Body of pancreas (tissue), 4 donors: ENCODE measurements around the gene FJX1. TPM values are rescaled to one million over a fixed set of nuclear protein-coding genes. Genes with fewer than 3 reads are reported as not detected.

Experiments used
- ATAC-seq: fragments of 150-250 bp; one replicate; pipeline ENCODE4 v1.9.1; 2016
- DNase-seq, 4 donors: peaks; one replicate each; pipeline ENCODE4 v3.0.0-alpha.2; 2019
- H3K27ac ChIP-seq, 4 donors: fragments of 200-600 bp; sonication (generic); 1 replicate in 3 of 4; 2 replicates in 1 of 4; pipeline versions ENCODE4 v1.5.1 to v1.6.1; 2016 to 2019; ENCODE audit warnings: mild to moderate bottlenecking in 1 of 4, mixed read lengths in 1 of 4, moderate library complexity in 1 of 4
- H3K27me3 ChIP-seq, 2 donors: fragments of 200-600 bp; sonication (generic); one replicate each; pipeline ENCODE4 v1.6.0; 2016; ENCODE audit warnings: mild to moderate bottlenecking in 1 of 2
- H3K36me3 ChIP-seq, 2 donors: fragments of 200-600 bp; sonication (generic); replicated peaks in 1 of 2; 2 replicates each; pipeline ENCODE4 v1.5.1; 2016; ENCODE audit warnings: low read depth in 2 of 2; ENCODE audit not compliant: insufficient read depth in 1 of 2
- H3K4me1 ChIP-seq: fragments of 200-600 bp; sonication (generic); one replicate; pipeline ENCODE4 v1.6.0; 2016
- H3K4me3 ChIP-seq, 2 donors: fragments of 200-600 bp; sonication (generic); 1 replicate in 1 of 2; 2 replicates in 1 of 2; pipeline ENCODE4 v1.5.1; 2016 to 2019
- H3K9me3 ChIP-seq, 3 donors: fragments of 200-600 bp; sonication (generic); 1 replicate in 2 of 3; 2 replicates in 1 of 3; pipeline ENCODE4 v1.5.1; 2016
- POLR2A ChIP-seq, 3 donors: fragments of 450-650 bp; IDR thresholded peaks; one replicate each; pipeline ENCODE4 v1.6.1; 2016; ENCODE audit warnings: antibody characterized with exemption in 3 of 3, mild to moderate bottlenecking in 2 of 3
- WGBS, 2 donors: methylation state at CpG; one replicate each; pipeline ENCODE4 v1.1.5; 2017; 5-methylcytosine and 5-hydroxymethylcytosine counted together
- intact Hi-C: fragments of 100-400 bp; cut with DNase I; formaldehyde crosslinking; loops from one replicate; pipeline ENCODE4 v1.15.1; 2023
- total RNA-seq, 2 donors: library from RNA; depleted of rRNA; stranded (reverse); fragments of >200 nt; gene quantifications; one replicate each; pipeline ENCODE4 v1.1.0, GENCODE V29; 2016
- TF ChIP-seq, protein P1 (sequence below), 7 experiments: fragments of 450-650 bp in 4 of 7; fragments of 200-600 bp in 3 of 7; sonication (generic) in 3 of 7; IDR thresholded peaks; one replicate each; pipeline ENCODE4 v1.5.1; 2016 to 2019; ENCODE audit warnings: antibody characterized with exemption in 7 of 7

The FJX1 gene
- total RNA-seq, 2 donors from 2014 or later = 4.2 to 17.1 TPM

- Histone ChIP-seq H3K27me3 (no peaks in the 10 kb centered on the region), H3K9me3 (no peaks in the 10 kb centered on the region), H3K27ac (peak overlapping the region in 1 of 4 donors; percentile 13), H3K36me3 (no peaks in the 10 kb centered on the region), H3K4me1 (no peaks in the 10 kb centered on the region), H3K4me3 (no peak overlapping the region)
- intact Hi-C loops = no loop called here
- WGBS, 2 donors = 71 to 86% methylated on average over 3 of the region's 3 CpGs
- ATAC-seq (no peak), DNase-seq (no peak)
- TF ChIP-seq POLR2A (IDR thresholded peaks at IDR 0.05) = no peak
- TF ChIP-seq, protein P1, sequence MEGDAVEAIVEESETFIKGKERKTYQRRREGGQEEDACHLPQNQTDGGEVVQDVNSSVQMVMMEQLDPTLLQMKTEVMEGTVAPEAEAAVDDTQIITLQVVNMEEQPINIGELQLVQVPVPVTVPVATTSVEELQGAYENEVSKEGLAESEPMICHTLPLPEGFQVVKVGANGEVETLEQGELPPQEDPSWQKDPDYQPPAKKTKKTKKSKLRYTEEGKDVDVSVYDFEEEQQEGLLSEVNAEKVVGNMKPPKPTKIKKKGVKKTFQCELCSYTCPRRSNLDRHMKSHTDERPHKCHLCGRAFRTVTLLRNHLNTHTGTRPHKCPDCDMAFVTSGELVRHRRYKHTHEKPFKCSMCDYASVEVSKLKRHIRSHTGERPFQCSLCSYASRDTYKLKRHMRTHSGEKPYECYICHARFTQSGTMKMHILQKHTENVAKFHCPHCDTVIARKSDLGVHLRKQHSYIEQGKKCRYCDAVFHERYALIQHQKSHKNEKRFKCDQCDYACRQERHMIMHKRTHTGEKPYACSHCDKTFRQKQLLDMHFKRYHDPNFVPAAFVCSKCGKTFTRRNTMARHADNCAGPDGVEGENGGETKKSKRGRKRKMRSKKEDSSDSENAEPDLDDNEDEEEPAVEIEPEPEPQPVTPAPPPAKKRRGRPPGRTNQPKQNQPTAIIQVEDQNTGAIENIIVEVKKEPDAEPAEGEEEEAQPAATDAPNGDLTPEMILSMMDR (IDR thresholded peaks at IDR 0.05) = no peak
Observed at GRCh38 chr11:35586222-35586621, 32.0 kb upstream of the FJX1 start.

DNA sequence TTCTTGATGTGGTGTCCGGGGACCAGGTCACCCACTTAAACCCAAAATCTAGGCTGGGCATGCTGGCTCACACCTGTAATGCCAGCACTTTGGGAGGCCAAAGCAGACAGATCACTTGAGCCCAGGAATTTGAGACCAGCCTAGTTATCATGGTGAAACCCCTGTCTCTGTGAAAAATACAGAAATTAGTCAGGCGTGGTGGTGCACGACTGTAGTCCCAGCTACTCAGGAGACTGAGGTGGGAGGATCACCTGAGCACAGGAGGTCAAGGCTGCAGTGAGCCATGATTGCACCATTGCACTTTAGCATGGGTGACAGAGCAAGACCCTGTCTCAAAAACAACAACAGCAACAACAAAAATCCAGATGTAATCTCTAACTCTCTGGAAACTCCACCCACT, 30.3 kb upstream of the FJX1 start:
- no peaks in the 10 kb centered on the region for H3K9me3 ChIP-seq
- H3K27me3 ChIP-seq = no peaks in the 10 kb centered on the region
- intact Hi-C loops = no loop called here
- WGBS, 2 donors = 78 to 79% methylated on average over 3 of the region's 3 CpGs
- ATAC-seq (no peak), DNase-seq (no peak)
- H3K36me3 ChIP-seq = no peaks in the 10 kb centered on the region
- no peaks in the 10 kb centered on the region for H3K4me1 ChIP-seq
- no peak overlapping the region for H3K27ac ChIP-seq
- TF ChIP-seq, protein P1 (IDR thresholded peaks at IDR 0.05) = no peak
- no peak for TF ChIP-seq POLR2A (IDR thresholded peaks at IDR 0.05)
- no peak overlapping the region for H3K4me3 ChIP-seq

DNA sequence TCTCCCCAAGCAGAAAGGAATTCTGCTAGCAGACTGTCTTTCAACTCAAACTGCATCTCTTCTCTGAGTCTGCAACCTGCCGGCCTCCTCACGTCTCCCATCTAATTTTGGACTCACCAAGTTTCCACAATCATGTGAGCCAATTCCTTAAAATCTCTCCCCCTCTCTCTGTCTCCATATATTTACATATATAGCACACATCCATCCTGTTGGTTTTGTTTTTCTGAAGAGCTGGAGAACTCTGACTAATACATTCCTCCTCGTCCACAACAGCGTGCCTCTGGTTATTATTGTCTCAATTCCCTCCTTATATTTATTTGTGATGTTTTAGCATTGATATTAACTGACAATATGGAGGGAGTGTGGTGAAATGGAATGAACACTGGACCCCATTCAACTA, 29.6 kb upstream of the FJX1 start:
- Histone ChIP-seq H3K27ac (no peak overlapping the region), H3K4me3 (no peak overlapping the region), H3K36me3 (no peaks in the 10 kb centered on the region), H3K9me3 (no peaks in the 10 kb centered on the region), H3K4me1 (no peaks in the 10 kb centered on the region), H3K27me3 (no peaks in the 10 kb centered on the region)
- intact Hi-C loops = no loop called here
- TF ChIP-seq, protein P1 (IDR thresholded peaks at IDR 0.05) = no peak
- TF ChIP-seq POLR2A (IDR thresholded peaks at IDR 0.05) = no peak
- ATAC-seq = no peak
- DNase-seq = no peak
- WGBS, 2 donors = 74 to 79% methylated on average over 4 of the region's 4 CpGs

DNA sequence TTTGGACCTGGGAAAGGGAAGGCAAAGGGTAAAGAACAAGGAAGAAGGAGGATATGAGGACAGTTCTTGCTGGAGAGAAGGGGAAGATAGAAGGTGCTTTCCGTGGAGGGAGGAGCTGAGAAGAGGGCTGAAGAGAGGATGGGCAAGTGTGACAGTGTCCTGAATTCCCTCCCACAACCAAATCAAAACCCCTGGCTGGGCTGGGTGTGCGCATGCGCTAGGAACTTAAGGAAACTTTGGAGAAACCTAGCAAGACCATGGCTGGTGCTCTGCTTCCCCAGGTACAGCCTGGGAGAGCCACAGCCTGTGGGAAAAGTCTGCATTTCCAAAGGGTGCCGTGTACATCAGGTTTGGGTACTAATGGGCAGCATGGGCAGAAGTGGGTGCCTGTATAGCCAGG, 29.0 kb upstream of the FJX1 start:
- no peak for DNase-seq
- Histone ChIP-seq H3K27ac (no peak overlapping the region), H3K4me3 (no peak overlapping the region), H3K27me3 (no peaks in the 10 kb centered on the region), H3K9me3 (no peaks in the 10 kb centered on the region), H3K36me3 (no peaks in the 10 kb centered on the region), H3K4me1 (no peaks in the 10 kb centered on the region)
- TF ChIP-seq POLR2A (IDR thresholded peaks at IDR 0.05) = no peak
- TF ChIP-seq, protein P1 (IDR thresholded peaks at IDR 0.05) = no peak
- intact Hi-C loops = no loop called here
- WGBS, 2 donors = 64 to 75% methylated on average over 4 of the region's 4 CpGs
- ATAC-seq = no peak

- TF ChIP-seq POLR2A (IDR thresholded peaks at IDR 0.05) = no peak
- TF ChIP-seq, protein P1 (IDR thresholded peaks at IDR 0.05) = no peak
- ATAC-seq (no peak), DNase-seq (no peak)
- intact Hi-C loops = no loop called here
- no peaks in the 10 kb centered on the region for H3K36me3 ChIP-seq
- H3K9me3 ChIP-seq = no peaks in the 10 kb centered on the region
- H3K27me3 ChIP-seq = no peaks in the 10 kb centered on the region
- no peak overlapping the region for H3K27ac ChIP-seq
- H3K4me3 ChIP-seq = no peak overlapping the region
- no peaks in the 10 kb centered on the region for H3K4me1 ChIP-seq
Observed at GRCh38 chr11:35590412-35590811, 27.8 kb upstream of the FJX1 start.
